ENCODE data around the gene CCDC92. TPM values are rescaled to one million over a fixed set of nuclear protein-coding genes. Genes with fewer than 3 reads are reported as not detected.

The CCDC92 gene
- total RNA-seq, 2 experiments from 2014 or later, result 11.5 to 12.7 TPM

- Mint-ChIP-seq H3K4me1 (ENCODE audit: low read depth) (peaks cover 16% of the 10 kb centered on the region), H3K4me3 (no peak overlapping the region), H3K9me3 (no peaks in the 10 kb centered on the region), H3K36me3 (ENCODE audit: low read depth) (no peaks in the 10 kb centered on the region), H3K27ac (no peak overlapping the region), H3K27me3 (no peaks in the 10 kb centered on the region)
- no peak for TF ChIP-seq CTCF (IDR thresholded peaks at IDR 0.05)
- intact Hi-C loops (cut with DNase I, micrococcal nuclease), result loop anchor here in 1 of 2 experiments (10.0 kb wide), 1 partner anchor 867 kb away; no protein-coding TSS in a partner anchor
- POLR2A ChIA-PET, result no interaction called here
- H3K4me3 ChIP-seq (ENCODE audit: low read length), result no peak overlapping the region
- DNase-seq (no peak), ATAC-seq (ENCODE audit: poor library complexity) (no peak)
- H3K27ac ChIP-seq (ENCODE audit: low read depth in 1 of 2, low read length in 2 of 2), result no peak overlapping the region
- H3K36me3 ChIP-seq (ENCODE audit: insufficient read depth, low read length), result no peaks in the 10 kb centered on the region
- H3K27me3 ChIP-seq (ENCODE audit: control insufficient read depth in 1 of 2, insufficient read depth in 2 of 2, low read length in 2 of 2), result no peaks in the 10 kb centered on the region
- no peaks in the 10 kb centered on the region for H3K9me3 ChIP-seq (ENCODE audit: control insufficient read depth in 1 of 2, insufficient read depth in 1 of 2, low read length in 2 of 2)
- H3K4me1 ChIP-seq (ENCODE audit: insufficient read depth, low read length), result no peaks in the 10 kb centered on the region
- CTCF ChIA-PET, result no interaction called here
Measured at GRCh38 chr12:123907726-123908476, 64.7 kb downstream of the CCDC92 start.

GRCh38 chr12:123906711-123907420 is 65.8 kb downstream of the CCDC92 start:
- H3K4me1 ChIP-seq (ENCODE audit: insufficient read depth, low read length), result no peaks in the 10 kb centered on the region
- Mint-ChIP-seq H3K4me3 (no peak overlapping the region), H3K36me3 (ENCODE audit: low read depth) (no peaks in the 10 kb centered on the region), H3K27me3 (no peaks in the 10 kb centered on the region), H3K9me3 (no peaks in the 10 kb centered on the region), H3K4me1 (ENCODE audit: low read depth) (peaks cover 16% of the 10 kb centered on the region), H3K27ac (no peak overlapping the region)
- no peak for TF ChIP-seq CTCF (IDR thresholded peaks at IDR 0.05)
- no peak for DNase-seq
- no peaks in the 10 kb centered on the region for H3K27me3 ChIP-seq (ENCODE audit: control insufficient read depth in 1 of 2, insufficient read depth in 2 of 2, low read length in 2 of 2)
- intact Hi-C loops (cut with DNase I, micrococcal nuclease), result loop anchor here in 1 of 2 experiments (10.0 kb wide), 1 partner anchor 868 kb away; no protein-coding TSS in a partner anchor
- H3K4me3 ChIP-seq (ENCODE audit: low read length), result no peak overlapping the region
- no peaks in the 10 kb centered on the region for H3K9me3 ChIP-seq (ENCODE audit: control insufficient read depth in 1 of 2, insufficient read depth in 1 of 2, low read length in 2 of 2)
- ChIA-PET CTCF (no interaction called here), POLR2A (no interaction called here)
- no peaks in the 10 kb centered on the region for H3K36me3 ChIP-seq (ENCODE audit: insufficient read depth, low read length)
- H3K27ac ChIP-seq (ENCODE audit: low read depth in 1 of 2, low read length in 2 of 2), result no peak overlapping the region
- ATAC-seq (ENCODE audit: poor library complexity), result no peak

- DNase-seq (peak; percentile 42 to 86 (median 60)), ATAC-seq (ENCODE audit: poor library complexity) (peak; percentile 73)
- no peaks in the 10 kb centered on the region for H3K36me3 ChIP-seq (ENCODE audit: insufficient read depth, low read length)
- Mint-ChIP-seq H3K4me3 (no peak overlapping the region), H3K27ac (no peak overlapping the region), H3K4me1 (ENCODE audit: low read depth) (peaks cover 12% of the 10 kb centered on the region), H3K9me3 (no peaks in the 10 kb centered on the region), H3K27me3 (no peaks in the 10 kb centered on the region), H3K36me3 (ENCODE audit: low read depth) (no peaks in the 10 kb centered on the region)
- no peak overlapping the region for H3K4me3 ChIP-seq (ENCODE audit: low read length)
- no peaks in the 10 kb centered on the region for H3K27me3 ChIP-seq (ENCODE audit: control insufficient read depth in 1 of 2, insufficient read depth in 2 of 2, low read length in 2 of 2)
- ChIA-PET POLR2A (interaction anchor here (0.6 to 0.9 kb wide), 5 partner anchors 27 to 734 kb away, joined by 3 to 4 read pairs (median 3); no protein-coding TSS in a partner anchor), CTCF (interaction anchor here (0.7 to 2.4 kb wide), 11 partner anchors 16 to 96 kb away, joined by 3 to 34 read pairs (median 4); partner anchors contain the start of gene CCDC92)
- no peak overlapping the region for H3K27ac ChIP-seq (ENCODE audit: low read depth in 1 of 2, low read length in 2 of 2)
- H3K9me3 ChIP-seq (ENCODE audit: control insufficient read depth in 1 of 2, insufficient read depth in 1 of 2, low read length in 2 of 2), result no peaks in the 10 kb centered on the region
- H3K4me1 ChIP-seq (ENCODE audit: insufficient read depth, low read length), result peaks cover 4% of the 10 kb centered on the region
- intact Hi-C loops (cut with DNase I, micrococcal nuclease), result loop anchor here (1.0 to 10.0 kb wide), 3 partner anchors 27 to 869 kb away; no protein-coding TSS in a partner anchor
- peak; percentile 90 for TF ChIP-seq CTCF (IDR thresholded peaks at IDR 0.05)
Measured at GRCh38 chr12:123905319-123905925, 67.2 kb downstream of the CCDC92 start.
